Kidney (tissue), 14 donors: ENCODE results near the gene TMX1. TPM values are rescaled to one million over a fixed set of nuclear protein-coding genes. Genes with fewer than 3 reads are reported as not detected.

Experiments
- DNase-seq, 5 donors: peaks; one replicate each; pipeline ENCODE4 v3.0.0-alpha.2; 2013 to 2020
- FAIRE-seq: peaks from 2 replicates; lab custom pipeline; 2012; peaks lifted over from hg19 to GRCh38; lab: Jason Lieb, UNC
- H3K27ac ChIP-seq, 2 donors: one replicate each; pipeline ENCODE4 v1.7.0; 2013; ENCODE audit warnings: low read depth in 2 of 2, low read length in 2 of 2, inconsistent platforms in 1 of 2
- H3K27me3 ChIP-seq: one replicate; pipeline ENCODE4 v1.7.1; 2013; ENCODE audit warnings: low read length, inconsistent platforms; ENCODE audit not compliant: control insufficient read depth, insufficient read depth
- H3K36me3 ChIP-seq, 3 donors: one replicate each; pipeline versions ENCODE4 v1.7.0 to v1.7.1; 2013; ENCODE audit warnings: low read length in 3 of 3, control low read depth in 1 of 3, inconsistent platforms in 1 of 3; ENCODE audit not compliant: insufficient read depth in 3 of 3, control insufficient read depth in 2 of 3
- H3K4me1 ChIP-seq, 3 donors: one replicate each; pipeline versions ENCODE4 v1.7.0 to v1.7.1; 2013; ENCODE audit warnings: low read length in 3 of 3, inconsistent platforms in 1 of 3, low read depth in 1 of 3; ENCODE audit not compliant: control insufficient read depth in 2 of 3, insufficient read depth in 2 of 3
- H3K4me3 ChIP-seq, 3 donors: one replicate each; pipeline versions ENCODE4 v1.7.0 to v1.8.1; 2013; ENCODE audit warnings: low read length in 3 of 3, control low read depth in 1 of 3, inconsistent platforms in 1 of 3
- H3K9ac ChIP-seq, 3 donors: one replicate each; pipeline versions ENCODE4 v1.7.0 to v1.7.1; 2013; ENCODE audit warnings: low read length in 3 of 3, control low read depth in 1 of 3, inconsistent platforms in 1 of 3
- H3K9me3 ChIP-seq, 3 donors: one replicate each; pipeline versions ENCODE4 v1.7.0 to v1.7.1; 2013; ENCODE audit warnings: low read length in 3 of 3, control low read depth in 1 of 3, inconsistent platforms in 1 of 3; ENCODE audit not compliant: control insufficient read depth in 2 of 3, insufficient read depth in 1 of 3
- intact Hi-C: fragments of 100-400 bp; cut with DNase I; formaldehyde crosslinking; loops from one replicate; pipeline ENCODE4 v1.11.1; 2022
- polyA plus RNA-seq: library from polyadenylated mRNA; stranded (reverse); fragments of 350-450 nt; fragmentation: Illumina TruSeq; extraction: RNeasy Lipid Tissue Mini Kit (QIAGEN cat#74804); gene quantifications from one replicate; pipeline ENCODE4 v1.2.3, GENCODE V29; 2014; ENCODE audit warnings: low read depth, low replicate concordance; ENCODE audit not compliant: insufficient read depth
- total RNA-seq: library from RNA; stranded (reverse); fragmentation: NEBNext Ultra II Directional; extraction: Animal tissue kit (Norgen Biotek cat#: 25700); gene quantifications from one replicate; pipeline ENCODE4 v1.2.1, GENCODE V29; 2021
- TF ChIP-seq, protein P1 (sequence below): IDR thresholded peaks from 3 replicates; pipeline ENCODE4 v1.5.1; 2012; ENCODE audit warnings: mild to moderate bottlenecking, moderate library complexity, borderline replicate concordance; ENCODE audit not compliant: insufficient read depth; ENCODE audit errors: extremely low read depth
- donor health status: control.
- donor health status: control.
- donor health status: control.
- donor health status: control.
- donor health status: control.
- donor health status: DM: yes; HTN: yes; CAD: no.
- donor health status: Normal renal cell carcinoma (clear cell type).

Gene TMX1
- total and polyA plus RNA-seq, 2 donors from 2014 or later = 12.3 to 31.6 TPM

DNA sequence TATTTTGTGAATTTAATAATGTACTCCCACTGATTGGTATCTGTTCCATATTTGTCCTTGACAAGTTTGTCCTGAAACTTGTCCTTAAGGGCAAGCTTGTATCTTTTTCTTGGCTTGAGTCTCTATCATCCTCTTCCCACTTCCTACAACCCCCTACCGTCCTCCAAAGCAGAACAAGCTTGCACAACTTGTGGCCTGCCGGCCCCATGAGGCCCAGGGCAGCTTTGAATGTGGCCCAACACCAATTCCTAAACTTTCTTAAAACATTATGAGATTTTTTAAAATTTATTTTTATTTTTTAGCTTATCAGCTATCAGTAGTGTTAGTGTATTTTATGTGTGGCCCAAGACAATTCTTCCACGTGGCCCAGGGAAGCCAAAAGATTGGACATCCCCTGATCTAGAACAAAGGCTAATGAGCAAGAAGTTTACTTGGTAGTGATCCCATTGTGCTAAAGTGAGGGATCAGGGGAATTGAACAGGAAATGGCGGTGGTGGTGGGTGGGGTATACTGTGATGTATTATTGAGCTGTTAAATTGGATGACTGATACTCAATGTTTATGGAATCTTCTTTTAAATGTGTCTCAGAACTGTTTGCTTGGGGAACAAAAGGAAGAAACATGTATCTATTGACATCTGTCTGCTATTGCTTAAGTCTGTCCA is 37.8 kb downstream of the TMX1 start:
- Histone ChIP-seq H3K27me3 (no peaks in the 10 kb centered on the region), H3K9ac (no peak overlapping the region), H3K9me3 (no peaks in the 10 kb centered on the region), H3K4me1 (no peaks in the 10 kb centered on the region), H3K27ac (no peak overlapping the region), H3K4me3 (no peak overlapping the region), H3K36me3 (no peaks in the 10 kb centered on the region)
- intact Hi-C loops = no loop called here
- TF ChIP-seq, protein P1, sequence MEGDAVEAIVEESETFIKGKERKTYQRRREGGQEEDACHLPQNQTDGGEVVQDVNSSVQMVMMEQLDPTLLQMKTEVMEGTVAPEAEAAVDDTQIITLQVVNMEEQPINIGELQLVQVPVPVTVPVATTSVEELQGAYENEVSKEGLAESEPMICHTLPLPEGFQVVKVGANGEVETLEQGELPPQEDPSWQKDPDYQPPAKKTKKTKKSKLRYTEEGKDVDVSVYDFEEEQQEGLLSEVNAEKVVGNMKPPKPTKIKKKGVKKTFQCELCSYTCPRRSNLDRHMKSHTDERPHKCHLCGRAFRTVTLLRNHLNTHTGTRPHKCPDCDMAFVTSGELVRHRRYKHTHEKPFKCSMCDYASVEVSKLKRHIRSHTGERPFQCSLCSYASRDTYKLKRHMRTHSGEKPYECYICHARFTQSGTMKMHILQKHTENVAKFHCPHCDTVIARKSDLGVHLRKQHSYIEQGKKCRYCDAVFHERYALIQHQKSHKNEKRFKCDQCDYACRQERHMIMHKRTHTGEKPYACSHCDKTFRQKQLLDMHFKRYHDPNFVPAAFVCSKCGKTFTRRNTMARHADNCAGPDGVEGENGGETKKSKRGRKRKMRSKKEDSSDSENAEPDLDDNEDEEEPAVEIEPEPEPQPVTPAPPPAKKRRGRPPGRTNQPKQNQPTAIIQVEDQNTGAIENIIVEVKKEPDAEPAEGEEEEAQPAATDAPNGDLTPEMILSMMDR = no peak
- peak in 1 of 5 donors; percentile 80 for DNase-seq
- no peak for FAIRE-seq

DNA sequence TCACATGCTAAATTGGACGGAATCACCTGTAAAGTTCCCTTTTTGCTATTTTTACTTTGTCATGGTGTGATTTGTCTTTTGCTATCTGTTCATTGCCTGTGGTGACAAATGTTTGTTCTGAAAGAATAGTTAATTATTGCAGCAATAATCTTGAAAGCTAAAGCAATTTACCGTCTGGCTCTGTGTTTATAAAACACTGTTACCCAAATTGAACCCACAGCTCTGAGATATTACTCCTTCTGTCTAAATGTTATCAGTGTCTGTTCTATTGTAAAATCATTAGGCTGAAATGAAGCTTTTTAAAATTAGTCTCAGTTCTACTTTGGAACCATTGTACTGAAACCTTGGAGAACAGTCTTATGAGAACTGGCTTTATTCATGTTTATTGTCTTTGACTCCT is 42.5 kb downstream of the TMX1 start:
- Histone ChIP-seq H3K4me1 (no peaks in the 10 kb centered on the region), H3K9me3 (no peaks in the 10 kb centered on the region), H3K27me3 (no peaks in the 10 kb centered on the region), H3K9ac (no peak overlapping the region), H3K27ac (no peak overlapping the region), H3K36me3 (no peaks in the 10 kb centered on the region), H3K4me3 (no peak overlapping the region)
- no peak for DNase-seq
- TF ChIP-seq, protein P1 = no peak
- FAIRE-seq = no peak
- intact Hi-C loops = loop anchor here (10.0 kb wide), 1 partner anchor 492 kb away; no protein-coding TSS in a partner anchor

DNA sequence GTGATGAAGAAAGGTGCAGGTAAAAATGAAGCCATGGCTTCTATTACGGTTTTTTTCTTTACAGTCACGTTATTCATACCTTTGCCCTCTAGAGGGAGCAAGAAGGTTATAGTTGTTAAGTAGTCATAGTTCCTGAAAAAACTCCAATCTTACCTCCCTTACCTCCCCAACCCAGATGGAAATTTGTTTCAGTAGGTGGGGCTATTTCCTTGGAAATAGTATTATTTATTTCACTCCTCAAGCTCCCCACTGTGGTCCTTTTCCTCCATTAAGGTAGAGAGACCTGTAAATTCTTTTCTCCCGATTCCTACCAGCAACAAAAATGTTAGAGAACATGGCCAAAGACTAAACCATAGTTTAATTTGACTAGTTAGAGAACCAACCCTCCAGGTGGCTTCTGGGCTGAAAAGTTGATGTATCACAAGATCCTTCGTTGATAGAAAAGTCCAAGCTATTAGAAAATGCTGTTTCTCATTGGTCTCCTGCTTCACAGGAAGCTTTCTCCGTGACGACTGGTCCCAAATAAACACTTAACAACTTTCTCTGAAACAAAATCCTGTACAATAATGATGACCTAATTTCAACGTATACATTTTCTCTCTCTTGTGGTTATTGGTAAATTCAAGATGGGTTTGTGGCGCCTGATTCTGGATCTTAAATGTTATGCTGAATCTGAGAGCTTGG is 43.5 kb downstream of the TMX1 start:
- no peaks in the 10 kb centered on the region for H3K9me3 ChIP-seq
- no peaks in the 10 kb centered on the region for H3K4me1 ChIP-seq
- H3K27me3 ChIP-seq = no peaks in the 10 kb centered on the region
- H3K9ac ChIP-seq = no peak overlapping the region
- no peak overlapping the region for H3K4me3 ChIP-seq
- intact Hi-C loops = loop anchor here (10.0 kb wide), 1 partner anchor 491 kb away; no protein-coding TSS in a partner anchor
- TF ChIP-seq, protein P1 = peak; percentile 62
- H3K27ac ChIP-seq = no peak overlapping the region
- DNase-seq = peak in 3 of 5 donors; percentile 18 to 94 (median 93)
- peak; percentile 95 for FAIRE-seq
- no peaks in the 10 kb centered on the region for H3K36me3 ChIP-seq
